Gastrocnemius medialis (tissue), 4 donors: ENCODE measurements around the gene IMMT.

Experiments
- POLR2A ChIP-seq, 2 donors: fragments of 450-650 bp; IDR thresholded peaks; one replicate each; pipeline ENCODE4 v1.6.1; 2017; ENCODE audit warnings: antibody characterized with exemption in 2 of 2, mild to moderate bottlenecking in 2 of 2, moderate library complexity in 2 of 2
- TF ChIP-seq, protein P1 (sequence below), 5 experiments: fragments of 450-650 bp in 3 of 5; fragments of 200-600 bp in 2 of 5; sonication (generic) in 2 of 5; IDR thresholded peaks in 4 of 5; conservative IDR thresholded peaks in 1 of 5; 1 replicate in 4 of 5; 2 replicates in 1 of 5; pipeline ENCODE4 v1.5.1; 2016 to 2019; ENCODE audit warnings: antibody characterized with exemption in 5 of 5, mild to moderate bottlenecking in 3 of 5, moderate library complexity in 3 of 5

DNA sequence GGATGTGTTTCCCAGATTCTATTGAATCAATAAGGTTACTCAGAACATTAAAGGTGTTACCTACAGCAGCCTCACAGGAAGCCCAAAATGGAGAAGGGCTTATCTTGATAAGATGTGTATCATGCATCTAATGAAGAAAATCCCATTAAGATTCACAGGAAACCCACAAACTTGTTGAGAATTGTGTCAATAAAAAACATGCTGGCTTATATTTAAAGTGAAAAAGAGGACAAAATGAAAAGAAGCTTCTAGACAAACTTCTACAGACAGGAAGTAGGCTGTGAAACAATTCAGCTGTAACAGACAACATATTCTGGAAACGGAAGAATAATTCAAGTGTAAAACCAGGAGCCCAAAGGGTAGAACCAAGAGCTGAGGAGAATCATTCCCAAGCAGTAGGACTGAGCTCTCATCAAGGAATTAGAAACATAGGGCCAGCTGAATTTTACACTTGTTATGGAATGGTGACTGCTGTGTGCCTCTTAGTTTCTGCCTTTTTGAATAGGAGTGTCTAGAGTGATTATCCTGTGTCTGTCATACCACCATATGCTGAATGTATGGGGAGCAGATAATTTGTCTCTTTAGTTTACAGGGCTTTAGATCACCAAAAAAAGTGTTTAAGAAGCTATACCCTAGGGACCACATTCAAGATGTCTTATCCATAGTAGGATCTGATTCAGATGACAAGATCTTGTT is 9.6 kb downstream of the IMMT start:
- no peak for TF ChIP-seq POLR2A (IDR thresholded peaks at IDR 0.05)
- TF ChIP-seq, protein P1, sequence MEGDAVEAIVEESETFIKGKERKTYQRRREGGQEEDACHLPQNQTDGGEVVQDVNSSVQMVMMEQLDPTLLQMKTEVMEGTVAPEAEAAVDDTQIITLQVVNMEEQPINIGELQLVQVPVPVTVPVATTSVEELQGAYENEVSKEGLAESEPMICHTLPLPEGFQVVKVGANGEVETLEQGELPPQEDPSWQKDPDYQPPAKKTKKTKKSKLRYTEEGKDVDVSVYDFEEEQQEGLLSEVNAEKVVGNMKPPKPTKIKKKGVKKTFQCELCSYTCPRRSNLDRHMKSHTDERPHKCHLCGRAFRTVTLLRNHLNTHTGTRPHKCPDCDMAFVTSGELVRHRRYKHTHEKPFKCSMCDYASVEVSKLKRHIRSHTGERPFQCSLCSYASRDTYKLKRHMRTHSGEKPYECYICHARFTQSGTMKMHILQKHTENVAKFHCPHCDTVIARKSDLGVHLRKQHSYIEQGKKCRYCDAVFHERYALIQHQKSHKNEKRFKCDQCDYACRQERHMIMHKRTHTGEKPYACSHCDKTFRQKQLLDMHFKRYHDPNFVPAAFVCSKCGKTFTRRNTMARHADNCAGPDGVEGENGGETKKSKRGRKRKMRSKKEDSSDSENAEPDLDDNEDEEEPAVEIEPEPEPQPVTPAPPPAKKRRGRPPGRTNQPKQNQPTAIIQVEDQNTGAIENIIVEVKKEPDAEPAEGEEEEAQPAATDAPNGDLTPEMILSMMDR (IDR thresholded peaks at IDR 0.05 in 4 of 5, conservative IDR thresholded peaks at IDR 0.05 in 1 of 5) = no peak
